ENCODE data around the gene LRRC26.

- TF ChIP-seq CTCF (IDR thresholded peaks at IDR 0.05; ENCODE audit: low read length) (peak; percentile 58), EZH2 (IDR thresholded peaks at IDR 0.05; ENCODE audit: borderline replicate concordance, low read length) (no peak)
These were observed 5.6 kb upstream of the LRRC26 start for GRCh38 chr9:137175345-137175961.

Data from OCI-LY1 (cell line).